Activated T-cell treated with anti-CD3 and anti-CD28 coated beads, Interleukin-2, amount 50 U/mL, for 72 hours (primary cell): ENCODE results near the gene SYNRG. TPM values are rescaled to one million over a fixed set of nuclear protein-coding genes. Genes with fewer than 3 reads are reported as not detected.
A peak's percentile ranks its signal among the peaks of the same experiment; 100 is the strongest.
"Not testable (repeated sequence)": the region's sequence is repeated elsewhere in the genome, so short reads cannot be mapped to it uniquely, and the experiment has no call there.

Source experiments
- ATAC-seq, 2 donors: fragments of 150-1000 bp; cut with Tn5 transposase; replicated peaks in 1 of 2; 2 replicates each; pipeline ENCODE4 v1.10.0; 2021; ENCODE audit warnings: moderate library complexity in 2 of 2, mild to moderate bottlenecking in 1 of 2
- DNase-seq, 2 donors: peaks; one replicate each; pipeline ENCODE4 v3.0.0; 2021 to 2022; ENCODE audit warnings: mixed read lengths in 1 of 2
- H3K27ac Mint-ChIP-seq: one replicate; pipeline ENCODE4 v1.8.0; 2022; ENCODE audit warnings: mild to moderate bottlenecking, moderate library complexity, mixed read lengths
- H3K27me3 Mint-ChIP-seq: one replicate; pipeline ENCODE4 v1.8.0; 2022; ENCODE audit warnings: low read depth, mixed read lengths
- H3K36me3 Mint-ChIP-seq, 2 donors: one replicate each; pipeline ENCODE4 v1.8.0; 2022; ENCODE audit warnings: mixed read lengths in 2 of 2, mild to moderate bottlenecking in 1 of 2; ENCODE audit not compliant: insufficient read depth in 2 of 2
- H3K4me1 Mint-ChIP-seq: one replicate; pipeline ENCODE4 v1.8.0; 2022; ENCODE audit warnings: low read depth, mixed read lengths
- H3K4me3 Mint-ChIP-seq, 2 donors: one replicate each; pipeline ENCODE4 v1.8.0; 2022; ENCODE audit warnings: mild to moderate bottlenecking in 2 of 2, mixed read lengths in 2 of 2, moderate library complexity in 2 of 2
- H3K9me3 Mint-ChIP-seq, 2 donors: one replicate each; pipeline ENCODE4 v1.8.0; 2022; ENCODE audit warnings: mixed read lengths in 2 of 2
- total RNA-seq, 2 donors: library from RNA; stranded (reverse); gene quantifications; one replicate each; pipeline ENCODE4 v1.2.3, GENCODE V29; 2022

SYNRG gene
- total RNA-seq, 2 donors from 2014 or later, result 63.2 to 69.5 TPM

DNA sequence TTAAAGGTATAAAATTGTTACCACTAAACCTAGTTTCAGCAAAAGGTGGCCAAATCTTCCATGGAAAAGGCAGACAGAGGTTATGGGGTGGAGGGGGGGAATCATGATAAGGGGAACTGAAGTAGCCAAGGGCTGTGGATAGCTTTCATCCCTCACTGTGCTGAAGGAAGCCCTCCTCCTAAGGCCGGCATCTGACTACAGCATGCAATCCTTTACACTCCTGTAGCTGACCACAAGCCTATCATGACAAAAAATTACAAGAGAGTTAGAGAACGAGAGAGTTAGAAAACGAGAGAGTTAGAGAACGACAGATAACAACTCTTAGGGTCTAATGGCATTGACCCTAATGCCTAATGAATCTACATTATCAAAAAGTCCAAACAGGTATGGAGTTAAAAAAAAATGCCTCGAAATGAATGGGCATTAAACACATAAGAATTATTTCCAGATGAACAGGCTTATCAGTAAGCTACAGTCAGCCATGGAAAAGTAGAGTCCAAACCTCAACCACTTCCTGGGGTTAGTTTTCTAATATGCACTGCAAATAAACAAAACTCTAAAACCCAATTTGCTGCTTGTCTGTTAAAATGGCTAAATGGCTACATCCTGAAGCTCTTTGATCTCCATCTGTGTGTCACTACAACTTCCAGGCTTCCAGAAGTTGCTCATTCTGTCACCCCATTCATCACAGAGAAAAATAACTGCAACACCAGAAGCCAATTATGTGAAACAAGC lies 89.8 kb downstream of the SYNRG start:
- no peaks in the 10 kb centered on the region for H3K27me3 Mint-ChIP-seq
- peaks cover 6% of the 10 kb centered on the region for H3K4me1 Mint-ChIP-seq
- H3K9me3 Mint-ChIP-seq, result no peaks in the 10 kb centered on the region
- no peak for ATAC-seq
- peak overlapping the region; percentile 69 for H3K27ac Mint-ChIP-seq
- H3K36me3 Mint-ChIP-seq, result peaks cover 9 to 11% of the 10 kb centered on the region in 2 donors
- no peak for DNase-seq
- no peak overlapping the region for H3K4me3 Mint-ChIP-seq

DNA sequence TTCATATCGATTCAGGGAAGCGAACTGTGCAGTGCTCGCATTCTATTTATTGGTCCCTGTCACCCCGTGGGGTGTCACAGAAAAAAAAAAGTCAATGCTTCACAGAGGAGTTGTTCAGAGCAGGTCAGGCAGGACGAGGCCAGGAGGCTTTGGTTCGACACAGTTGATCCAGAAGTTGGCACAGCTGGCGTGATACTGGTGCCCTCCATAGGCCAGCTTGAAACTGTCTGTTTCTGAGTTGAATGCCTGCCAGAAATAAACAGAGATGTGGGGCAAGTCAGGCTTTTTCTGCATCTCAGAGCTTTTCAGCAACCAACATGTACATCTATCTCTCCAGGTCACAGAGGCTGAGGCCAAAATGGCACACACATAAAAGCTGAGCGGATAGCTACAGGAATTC lies 90.4 kb downstream of the SYNRG start:
- H3K36me3 Mint-ChIP-seq, result peaks cover 9 to 11% of the 10 kb centered on the region in 2 donors
- ATAC-seq (no peak), DNase-seq (no peak)
- H3K9me3 Mint-ChIP-seq, result no peaks in the 10 kb centered on the region
- H3K4me3 Mint-ChIP-seq, result no peak overlapping the region
- H3K27ac Mint-ChIP-seq, result no peak overlapping the region
- peaks cover 4% of the 10 kb centered on the region for H3K4me1 Mint-ChIP-seq
- H3K27me3 Mint-ChIP-seq, result no peaks in the 10 kb centered on the region

GRCh38 chr17:37517881-37518280 lies 91.3 kb downstream of the SYNRG start:
- peaks cover 5 to 11% of the 10 kb centered on the region in 2 donors for H3K36me3 Mint-ChIP-seq
- DNase-seq (no peak), ATAC-seq (no peak)
- H3K4me3 Mint-ChIP-seq, result no peak overlapping the region
- no peaks in the 10 kb centered on the region for H3K4me1 Mint-ChIP-seq
- no peak overlapping the region for H3K27ac Mint-ChIP-seq
- H3K27me3 Mint-ChIP-seq, result no peaks in the 10 kb centered on the region
- no peaks in the 10 kb centered on the region for H3K9me3 Mint-ChIP-seq

GRCh38 chr17:37516127-37516571 lies 93.1 kb downstream of the SYNRG start:
- DNase-seq, result no peak
- Mint-ChIP-seq H3K27me3 (no peaks in the 10 kb centered on the region), H3K4me3 (no peak overlapping the region), H3K9me3 (no peaks in the 10 kb centered on the region), H3K27ac (no peak overlapping the region), H3K4me1 (no peaks in the 10 kb centered on the region), H3K36me3 (peaks cover 5 to 11% of the 10 kb centered on the region in 2 donors)
- ATAC-seq, result no peak

- H3K4me3 Mint-ChIP-seq, result no peak overlapping the region
- DNase-seq (no peak), ATAC-seq (no peak)
- H3K36me3 Mint-ChIP-seq, result peaks cover 4% of the 10 kb centered on the region in 2 donors
- peaks cover 8% of the 10 kb centered on the region for H3K4me1 Mint-ChIP-seq
- no peaks in the 10 kb centered on the region for H3K27me3 Mint-ChIP-seq
- H3K27ac Mint-ChIP-seq, result no peak overlapping the region
- no peaks in the 10 kb centered on the region for H3K9me3 Mint-ChIP-seq
Measured at GRCh38 chr17:37513711-37514110, 95.5 kb downstream of the SYNRG start.

DNA sequence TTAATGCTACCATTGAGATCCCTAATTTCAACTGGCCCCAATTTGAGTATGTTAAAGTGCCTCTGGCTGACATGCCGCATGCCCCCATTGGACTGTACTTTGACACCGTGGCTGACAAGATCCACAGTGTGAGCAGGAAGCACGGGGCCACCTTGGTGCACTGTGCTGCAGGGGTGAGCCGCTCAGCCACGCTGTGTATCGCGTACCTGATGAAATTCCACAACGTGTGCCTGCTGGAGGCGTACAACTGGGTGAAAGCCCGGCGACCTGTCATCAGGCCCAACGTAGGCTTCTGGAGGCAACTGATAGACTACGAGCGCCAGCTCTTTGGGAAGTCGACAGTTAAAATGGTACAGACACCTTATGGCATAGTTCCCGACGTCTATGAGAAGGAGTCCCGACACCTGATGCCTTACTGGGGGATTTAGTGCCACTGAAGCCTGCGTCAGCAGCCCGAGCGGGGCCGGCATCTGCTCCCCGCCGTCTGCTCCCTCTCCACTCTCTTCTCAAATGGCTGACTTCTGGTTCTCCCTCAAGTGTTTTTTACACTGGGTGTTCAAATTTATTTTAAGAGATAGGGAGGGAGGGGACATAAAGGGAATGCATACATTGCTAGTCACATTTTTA lies 96.7 kb downstream of the SYNRG start:
- Mint-ChIP-seq H3K9me3 (no peaks in the 10 kb centered on the region), H3K27ac (no peak overlapping the region), H3K4me1 (peaks cover 8% of the 10 kb centered on the region), H3K27me3 (no peaks in the 10 kb centered on the region), H3K36me3 (no peaks in the 10 kb centered on the region), H3K4me3 (no peak overlapping the region)
- DNase-seq, result no peak
- ATAC-seq, result no peak

DNA sequence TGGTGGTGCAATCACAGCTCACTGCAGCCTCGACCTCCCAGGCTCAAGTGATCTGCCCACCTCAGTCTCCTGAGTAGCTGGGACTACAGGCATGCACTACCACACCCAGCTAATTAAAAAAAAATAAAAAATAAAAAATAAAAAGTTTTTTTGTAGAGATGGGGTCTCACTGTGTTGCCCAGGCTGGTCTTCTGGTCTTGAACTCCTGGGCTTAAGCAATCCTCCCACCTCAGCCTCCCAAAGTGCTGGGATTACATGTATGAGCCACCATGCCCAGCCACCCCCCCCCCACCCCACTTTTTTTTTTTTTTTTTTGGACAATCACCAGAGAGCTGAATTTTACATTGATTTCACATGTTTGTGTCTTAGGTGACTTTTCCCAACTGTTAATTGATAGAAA lies 97.6 kb downstream of the SYNRG start:
- not testable (repeated sequence) for H3K36me3 Mint-ChIP-seq, H3K4me3 Mint-ChIP-seq, DNase-seq, H3K9me3 Mint-ChIP-seq, H3K27me3 Mint-ChIP-seq, H3K27ac Mint-ChIP-seq, H3K4me1 Mint-ChIP-seq, ATAC-seq

- no peak for DNase-seq
- H3K27me3 Mint-ChIP-seq, result no peaks in the 10 kb centered on the region
- H3K27ac Mint-ChIP-seq, result no peak overlapping the region
- ATAC-seq, result no peak
- no peaks in the 10 kb centered on the region for H3K36me3 Mint-ChIP-seq
- H3K4me3 Mint-ChIP-seq, result no peak overlapping the region
- H3K4me1 Mint-ChIP-seq, result peaks cover 14% of the 10 kb centered on the region
- no peaks in the 10 kb centered on the region for H3K9me3 Mint-ChIP-seq
Measured at GRCh38 chr17:37510056-37510455, 99.2 kb downstream of the SYNRG start.

DNA sequence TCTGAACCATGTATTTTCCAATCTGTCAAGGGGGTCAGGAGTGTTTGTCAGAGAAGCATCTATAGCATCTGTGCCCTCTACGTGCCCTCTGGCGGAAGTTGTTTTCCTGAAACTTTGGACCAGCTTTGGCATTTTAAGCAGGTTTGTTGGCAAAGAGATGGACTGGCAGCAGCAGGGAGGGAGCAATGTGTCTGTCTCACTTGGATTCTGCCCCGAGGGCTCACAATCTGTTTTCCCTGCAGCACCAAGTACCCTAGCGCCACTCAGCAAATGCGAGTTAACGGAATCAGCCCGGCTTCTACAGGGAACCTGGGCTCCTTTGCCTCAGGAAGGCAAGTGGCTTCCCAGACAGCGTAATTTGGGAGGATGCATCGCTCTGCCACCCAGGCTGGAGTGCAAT lies 102.1 kb downstream of the SYNRG start:
- Mint-ChIP-seq H3K27me3 (no peaks in the 10 kb centered on the region), H3K27ac (no peak overlapping the region), H3K9me3 (no peaks in the 10 kb centered on the region), H3K4me1 (peaks cover 14% of the 10 kb centered on the region), H3K36me3 (no peaks in the 10 kb centered on the region), H3K4me3 (no peak overlapping the region)
- ATAC-seq (no peak), DNase-seq (no peak)

DNA sequence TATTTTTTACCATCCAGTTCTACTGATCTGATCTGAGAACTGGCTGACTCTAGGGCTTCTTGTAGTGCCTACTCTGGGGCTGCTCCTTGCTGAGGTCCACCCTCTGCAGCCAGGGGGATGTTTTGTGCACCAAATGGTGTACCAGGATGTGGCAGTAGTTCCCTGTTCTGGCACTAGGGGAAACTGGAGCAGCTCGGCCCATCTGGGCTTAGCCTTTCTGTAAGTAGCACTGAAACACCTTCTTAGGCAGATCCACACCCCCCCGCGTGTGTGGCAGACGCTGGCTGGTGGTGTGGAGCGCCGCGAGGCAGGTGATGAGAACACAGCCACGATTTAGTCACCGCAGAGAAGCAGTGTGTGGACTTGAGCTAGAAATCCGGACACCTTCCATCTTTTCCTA lies 102.5 kb downstream of the SYNRG start:
- Mint-ChIP-seq H3K4me3 (no peak overlapping the region), H3K36me3 (no peaks in the 10 kb centered on the region), H3K27me3 (no peaks in the 10 kb centered on the region), H3K27ac (no peak overlapping the region), H3K9me3 (no peaks in the 10 kb centered on the region), H3K4me1 (peaks cover 14% of the 10 kb centered on the region)
- ATAC-seq (peak; percentile 47 to 64), DNase-seq (peak in 1 of 2 donors; percentile 24)

DNA sequence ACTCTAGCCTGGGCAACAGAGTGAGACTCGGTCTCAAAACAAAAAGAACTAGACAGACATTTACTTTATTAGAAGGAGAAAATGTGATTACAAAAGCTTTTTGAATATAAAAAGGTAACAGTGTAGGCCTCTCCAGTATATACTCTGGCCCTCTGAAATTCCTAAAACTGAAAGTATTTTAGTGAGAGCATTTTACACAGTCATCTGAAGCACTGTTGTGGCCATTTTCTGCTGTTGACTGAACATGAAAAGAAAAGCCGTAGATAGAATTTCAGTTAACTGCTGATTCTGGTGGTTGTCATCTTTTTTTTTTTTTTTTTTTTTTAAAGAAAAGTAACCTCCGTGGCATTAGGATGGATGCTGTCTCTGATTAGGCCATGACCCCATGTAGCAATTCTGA lies 103.9 kb downstream of the SYNRG start:
- Mint-ChIP-seq H3K4me1 (peaks cover 8% of the 10 kb centered on the region), H3K27ac (peak overlapping the region; percentile 42), H3K36me3 (no peaks in the 10 kb centered on the region), H3K27me3 (no peaks in the 10 kb centered on the region), H3K9me3 (no peaks in the 10 kb centered on the region), H3K4me3 (peak overlapping the region in 1 of 2 donors; percentile 29)
- ATAC-seq (peak; percentile 45 to 75), DNase-seq (no peak)

- Mint-ChIP-seq H3K4me1 (peaks cover 6% of the 10 kb centered on the region), H3K9me3 (no peaks in the 10 kb centered on the region), H3K27me3 (no peaks in the 10 kb centered on the region), H3K4me3 (no peak overlapping the region), H3K36me3 (no peaks in the 10 kb centered on the region), H3K27ac (no peak overlapping the region)
- ATAC-seq (no peak), DNase-seq (no peak)
Measured at GRCh38 chr17:37503148-37503547, 106.1 kb downstream of the SYNRG start.

GRCh38 chr17:37502009-37502936 lies 106.9 kb downstream of the SYNRG start:
- H3K27me3 Mint-ChIP-seq, result no peaks in the 10 kb centered on the region

More at GRCh38 chr17:37502009-37502936, 106.9 kb downstream of the SYNRG start:
- no peak for ATAC-seq
- no peak for DNase-seq
- Mint-ChIP-seq H3K27ac (no peak overlapping the region), H3K36me3 (no peaks in the 10 kb centered on the region), H3K4me3 (no peak overlapping the region), H3K9me3 (no peaks in the 10 kb centered on the region), H3K4me1 (peaks cover 6% of the 10 kb centered on the region)
